ENCODE data around the gene FGGY.

FGGY gene

DNA sequence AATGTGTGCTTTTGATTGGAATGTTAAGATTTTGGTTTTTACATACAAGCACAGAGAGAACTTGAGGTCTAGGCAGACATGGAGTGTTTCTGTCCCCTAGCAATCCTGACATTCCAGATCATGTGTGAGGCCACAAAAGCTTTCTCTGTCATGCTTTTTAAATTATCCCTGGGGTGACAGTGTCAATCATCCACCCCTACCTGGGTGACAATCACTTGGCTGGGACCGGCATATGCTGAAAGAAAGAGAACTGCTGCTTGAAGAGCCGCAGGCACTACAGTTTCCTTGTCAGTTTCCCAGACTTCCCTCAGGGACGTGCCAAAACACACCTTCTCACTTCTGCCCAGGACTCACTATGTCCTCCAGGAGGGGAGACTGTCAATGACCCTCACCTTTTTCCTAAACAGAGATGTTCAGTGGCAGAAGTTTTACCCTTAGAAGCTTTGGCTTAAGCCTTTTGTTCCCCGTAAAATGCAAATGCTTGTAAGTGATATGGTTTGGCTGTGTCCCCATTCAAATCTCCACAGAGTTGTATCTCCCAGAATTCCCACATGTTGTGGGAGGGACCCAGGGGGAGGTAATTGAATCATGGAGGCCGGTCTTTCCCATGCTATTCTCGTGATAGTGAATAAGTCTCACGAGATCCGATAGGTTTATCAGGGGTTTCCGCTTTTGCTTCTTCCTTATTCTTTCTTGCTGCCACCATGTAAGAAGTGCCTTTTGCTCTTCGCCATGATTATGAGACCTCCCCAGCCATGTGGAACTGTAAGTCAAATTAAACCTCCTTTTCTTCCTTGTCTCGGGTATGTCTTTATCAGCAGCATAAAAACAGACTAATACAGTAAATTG lies 217.4 kb downstream of the FGGY start:
- TF ChIP-seq, protein P1, sequence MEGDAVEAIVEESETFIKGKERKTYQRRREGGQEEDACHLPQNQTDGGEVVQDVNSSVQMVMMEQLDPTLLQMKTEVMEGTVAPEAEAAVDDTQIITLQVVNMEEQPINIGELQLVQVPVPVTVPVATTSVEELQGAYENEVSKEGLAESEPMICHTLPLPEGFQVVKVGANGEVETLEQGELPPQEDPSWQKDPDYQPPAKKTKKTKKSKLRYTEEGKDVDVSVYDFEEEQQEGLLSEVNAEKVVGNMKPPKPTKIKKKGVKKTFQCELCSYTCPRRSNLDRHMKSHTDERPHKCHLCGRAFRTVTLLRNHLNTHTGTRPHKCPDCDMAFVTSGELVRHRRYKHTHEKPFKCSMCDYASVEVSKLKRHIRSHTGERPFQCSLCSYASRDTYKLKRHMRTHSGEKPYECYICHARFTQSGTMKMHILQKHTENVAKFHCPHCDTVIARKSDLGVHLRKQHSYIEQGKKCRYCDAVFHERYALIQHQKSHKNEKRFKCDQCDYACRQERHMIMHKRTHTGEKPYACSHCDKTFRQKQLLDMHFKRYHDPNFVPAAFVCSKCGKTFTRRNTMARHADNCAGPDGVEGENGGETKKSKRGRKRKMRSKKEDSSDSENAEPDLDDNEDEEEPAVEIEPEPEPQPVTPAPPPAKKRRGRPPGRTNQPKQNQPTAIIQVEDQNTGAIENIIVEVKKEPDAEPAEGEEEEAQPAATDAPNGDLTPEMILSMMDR (IDR thresholded peaks at IDR 0.05; ENCODE audit: low read depth, low read length, missing control alignments), result no peak
- no peak for DNase-seq (ENCODE audit: low read depth)
- H3K4me3 ChIP-seq (ENCODE audit: low read depth, low read length), result no peak overlapping the region

DNA sequence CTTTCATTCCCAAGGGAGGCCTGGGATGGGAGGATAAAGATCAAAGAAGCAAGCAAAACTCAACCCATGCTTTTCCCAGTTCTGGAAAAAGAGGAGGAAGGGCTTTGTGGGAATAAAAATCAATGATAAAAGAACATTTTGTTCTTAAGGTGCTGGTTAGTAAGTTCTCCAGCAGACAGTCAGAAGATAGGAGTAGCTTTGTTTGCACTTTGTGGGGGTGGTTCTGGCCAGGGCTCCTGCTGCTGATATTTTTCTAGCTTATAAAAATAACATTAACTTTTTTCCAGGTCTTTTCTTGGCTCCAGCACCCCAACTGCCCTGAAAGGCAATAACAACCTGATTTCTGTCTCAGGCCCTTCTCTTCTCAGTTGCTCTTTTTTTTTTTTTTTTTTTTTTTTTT lies 220.0 kb downstream of the FGGY start:
- TF ChIP-seq, protein P1 (IDR thresholded peaks at IDR 0.05; ENCODE audit: low read depth, low read length, missing control alignments), result no peak
- H3K4me3 ChIP-seq (ENCODE audit: low read depth, low read length), result no peak overlapping the region
- no peak for DNase-seq (ENCODE audit: low read depth)

DNA sequence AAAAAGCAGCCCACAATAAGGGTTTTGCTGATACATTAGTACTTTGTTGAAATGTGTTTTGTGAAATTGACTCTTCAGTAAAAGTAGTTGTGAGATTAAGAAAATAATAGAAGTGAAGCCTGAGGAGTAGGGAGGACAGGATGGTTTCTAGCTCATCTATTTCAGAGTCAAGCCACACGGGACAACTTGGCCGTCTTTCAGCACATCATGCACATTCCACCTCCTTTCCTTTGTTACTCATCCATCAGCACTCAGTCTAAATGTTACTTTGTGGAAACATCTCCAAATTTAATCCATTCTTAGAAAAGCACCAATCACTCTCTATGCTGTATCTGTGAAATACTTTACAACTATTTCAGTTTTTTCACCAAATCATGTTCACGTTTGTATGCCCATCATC lies 223.3 kb downstream of the FGGY start:
- H3K4me3 ChIP-seq (ENCODE audit: low read depth, low read length), result no peak overlapping the region
- DNase-seq (ENCODE audit: low read depth), result no peak
- TF ChIP-seq, protein P1 (IDR thresholded peaks at IDR 0.05; ENCODE audit: low read depth, low read length, missing control alignments), result no peak

DNA sequence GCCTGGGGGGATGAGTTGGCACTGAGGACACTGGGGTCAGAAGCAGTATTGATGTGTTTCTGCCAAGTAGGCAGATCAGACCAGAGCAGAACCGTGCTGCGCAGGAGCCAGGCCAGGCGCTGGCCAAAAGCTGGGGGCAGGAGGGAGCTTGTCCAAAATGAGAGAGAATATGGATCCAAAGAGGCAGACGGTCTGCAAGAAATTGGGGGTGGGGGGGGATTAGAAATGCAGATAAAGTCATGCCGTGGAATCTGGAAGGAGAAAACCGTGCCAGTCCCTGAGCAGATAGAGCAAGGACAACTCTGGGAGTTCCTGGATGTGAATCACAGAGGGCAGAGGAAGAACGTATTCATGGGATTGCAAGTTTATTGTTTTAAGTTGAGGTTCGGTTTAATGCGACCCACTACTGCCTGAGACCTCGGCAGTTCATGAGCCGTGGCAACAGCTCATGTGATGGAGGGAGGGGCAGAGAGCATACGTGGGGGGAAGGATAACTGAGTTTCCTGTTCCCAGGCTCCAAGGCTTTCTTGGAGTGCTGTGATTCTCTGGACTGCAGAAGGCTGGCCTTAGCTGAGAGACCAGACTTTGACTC lies 224.0 kb downstream of the FGGY start:
- no peak for DNase-seq (ENCODE audit: low read depth)
- TF ChIP-seq, protein P1 (IDR thresholded peaks at IDR 0.05; ENCODE audit: low read depth, low read length, missing control alignments), result no peak
- H3K4me3 ChIP-seq (ENCODE audit: low read depth, low read length), result no peak overlapping the region

DNA sequence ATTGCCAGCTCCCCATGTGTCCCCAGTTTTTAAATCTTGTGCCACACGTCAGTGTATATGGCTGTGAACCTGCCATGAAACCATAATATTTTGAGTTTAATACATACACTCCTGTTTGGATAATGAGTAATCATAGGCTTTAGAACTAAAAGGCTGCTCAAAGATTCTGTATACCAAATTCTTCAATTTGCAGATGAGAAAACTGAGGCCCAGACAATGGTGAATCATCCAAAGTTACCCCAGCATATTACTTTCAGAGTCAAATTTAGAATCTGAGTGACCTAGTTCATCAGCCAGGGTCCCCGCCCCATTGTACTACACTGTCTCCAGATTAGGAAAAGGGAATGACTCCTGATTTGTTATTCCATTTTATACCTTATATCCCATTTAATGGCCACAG lies 224.6 kb downstream of the FGGY start:
- TF ChIP-seq, protein P1 (IDR thresholded peaks at IDR 0.05; ENCODE audit: low read depth, low read length, missing control alignments), result no peak
- no peak for DNase-seq (ENCODE audit: low read depth)
- H3K4me3 ChIP-seq (ENCODE audit: low read depth, low read length), result no peak overlapping the region

DNA sequence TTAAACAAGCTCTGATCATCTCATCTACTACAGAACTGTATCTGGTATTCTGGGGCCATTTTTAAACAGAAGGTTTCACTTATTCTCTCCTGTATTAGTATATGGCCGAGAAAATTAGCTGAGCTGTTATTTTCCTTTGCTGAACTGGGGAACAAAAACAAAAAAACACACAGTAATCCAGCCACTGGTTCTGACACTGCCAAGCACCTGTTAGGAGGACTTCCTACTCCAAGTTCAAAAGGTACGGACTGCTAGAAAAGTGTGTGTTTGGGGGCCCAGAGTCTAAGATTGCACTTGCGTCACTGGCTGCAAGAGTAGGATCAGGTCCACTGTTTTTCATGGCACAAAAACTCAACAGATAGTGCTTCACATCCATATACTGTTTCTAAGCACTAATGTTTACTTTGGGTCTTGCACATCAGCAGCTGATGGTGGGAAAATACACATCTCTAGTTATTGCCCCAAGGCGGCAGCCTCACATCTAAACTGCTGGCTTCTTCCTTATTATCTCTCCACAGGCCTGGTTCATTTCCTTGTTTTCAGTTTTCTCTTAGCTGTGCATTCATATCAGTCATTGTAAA lies 226.1 kb downstream of the FGGY start:
- no peak for DNase-seq (ENCODE audit: low read depth)
- no peak overlapping the region for H3K4me3 ChIP-seq (ENCODE audit: low read depth, low read length)
- TF ChIP-seq, protein P1 (IDR thresholded peaks at IDR 0.05; ENCODE audit: low read depth, low read length, missing control alignments), result no peak
